SK-N-SH (cell line): ENCODE results near the gene PAFAH1B1.

Experiments used
- CTCF ChIP-seq: fragments of 200-600 bp; sonication (generic); IDR thresholded peaks from 2 replicates; pipeline ENCODE4 v1.6.1; 2017; ENCODE audit warnings: antibody characterized with exemption, mild to moderate bottlenecking, moderate library complexity
- EP300 ChIP-seq, 2 experiments: IDR thresholded peaks; 2 replicates each; pipeline versions ENCODE4 v1.4.0 to v1.6.1; 2012; ENCODE audit warnings: borderline replicate concordance in 1 of 2, low read depth in 1 of 2, low read length in 1 of 2
- EZH2phosphoT487 ChIP-seq: fragments of 200-600 bp; sonication (generic); IDR thresholded peaks from 2 replicates; pipeline ENCODE4 v1.6.1; 2017; ENCODE audit warnings: low read depth, mixed run types, mild to moderate bottlenecking, antibody characterized with exemption, moderate library complexity, borderline replicate concordance
- GABPA ChIP-seq: IDR thresholded peaks from 2 replicates; pipeline ENCODE4 v1.4.0; 2012; ENCODE audit warnings: low read depth, mild to moderate bottlenecking
- POLR2AphosphoS5 ChIP-seq: IDR thresholded peaks from 2 replicates; pipeline ENCODE4 v1.6.1; 2012; ENCODE audit warnings: low read depth, low read length
- RAD21 ChIP-seq: IDR thresholded peaks from 2 replicates; pipeline ENCODE4 v1.6.1; 2012; ENCODE audit warnings: mild to moderate bottlenecking, low read length
- REST ChIP-seq: IDR thresholded peaks from 2 replicates; pipeline ENCODE4 v1.6.1; 2012; ENCODE audit warnings: mild to moderate bottlenecking, low read depth, low read length, moderate library complexity
- SIN3A ChIP-seq: IDR thresholded peaks from 2 replicates; pipeline ENCODE4 v1.6.1; 2012; ENCODE audit warnings: low read depth, mild to moderate bottlenecking, low read length, moderate library complexity, borderline replicate concordance
- SMC3 ChIP-seq: IDR thresholded peaks from 2 replicates; pipeline ENCODE4 v1.6.1; 2012; ENCODE audit warnings: low read depth, low read length, improper control_type of control experiment
- TAF1 ChIP-seq: IDR thresholded peaks from 2 replicates; pipeline ENCODE4 v1.6.1; 2012; ENCODE audit warnings: low read depth, mild to moderate bottlenecking, low read length, moderate library complexity, borderline replicate concordance
- TEAD4 ChIP-seq: IDR thresholded peaks from 2 replicates; pipeline ENCODE4 v1.4.0; 2012; ENCODE audit warnings: mild to moderate bottlenecking, borderline replicate concordance; ENCODE audit not compliant: insufficient read depth
- USF1 ChIP-seq: IDR thresholded peaks from 2 replicates; pipeline ENCODE4 v1.4.0; 2012; ENCODE audit warnings: low read depth, borderline replicate concordance
- YY1 ChIP-seq: IDR thresholded peaks from 2 replicates; pipeline ENCODE4 v1.4.0; 2012; ENCODE audit warnings: low read depth, mild to moderate bottlenecking

- TF ChIP-seq CTCF: no peak
- no peak for TF ChIP-seq TEAD4
- no peak for TF ChIP-seq REST
- TF ChIP-seq SIN3A: no peak
- TF ChIP-seq USF1: no peak
- TF ChIP-seq EP300 (IDR thresholded peaks at IDR 0.05; ENCODE audit: borderline replicate concordance in 1 of 2, low read depth in 1 of 2, low read length in 1 of 2): no peak
- TF ChIP-seq SMC3: no peak
- no peak for TF ChIP-seq TAF1
- TF ChIP-seq POLR2AphosphoS5: no peak
- no peak for TF ChIP-seq YY1
- no peak for TF ChIP-seq RAD21
- TF ChIP-seq EZH2phosphoT487: no peak
- TF ChIP-seq GABPA: no peak
Measured at GRCh38 chr17:2563543-2563942, 29.9 kb upstream of the PAFAH1B1 start.
